ENCODE measurements around the gene RUBCNL. TPM values are rescaled to one million over a fixed set of nuclear protein-coding genes. Genes with fewer than 3 reads are reported as not detected.

RUBCNL gene
- total RNA-seq, 1 donor from 2014 or later = 3.2 TPM

DNA sequence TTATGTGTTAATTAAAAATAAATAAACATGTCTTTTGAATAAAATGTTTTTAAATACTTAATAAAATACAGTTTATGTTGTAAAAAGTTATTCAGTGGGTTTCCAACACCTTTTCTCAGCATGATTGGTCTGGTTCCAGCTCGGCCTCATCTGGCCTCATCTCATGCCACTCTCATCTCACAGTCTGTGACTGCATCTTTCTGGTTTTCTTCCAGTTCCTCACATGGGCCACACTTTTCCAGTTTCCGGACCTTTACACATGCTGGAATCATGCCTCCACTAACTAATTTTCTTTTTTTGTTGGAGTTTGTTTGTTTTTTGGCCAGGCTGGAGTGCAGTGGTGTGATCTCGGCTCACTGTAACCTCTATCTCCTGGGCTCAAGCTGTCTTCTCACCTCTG, 82.5 kb downstream of the RUBCNL start:
- Mint-ChIP-seq H3K27ac (no peak overlapping the region), H3K9me3 (peaks cover 37% of the 10 kb centered on the region), H3K27me3 (ENCODE audit: low read depth) (no peaks in the 10 kb centered on the region), H3K36me3 (peaks cover 2% of the 10 kb centered on the region), H3K4me1 (no peaks in the 10 kb centered on the region), H3K4me3 (no peak overlapping the region)
- TF ChIP-seq, protein P1, sequence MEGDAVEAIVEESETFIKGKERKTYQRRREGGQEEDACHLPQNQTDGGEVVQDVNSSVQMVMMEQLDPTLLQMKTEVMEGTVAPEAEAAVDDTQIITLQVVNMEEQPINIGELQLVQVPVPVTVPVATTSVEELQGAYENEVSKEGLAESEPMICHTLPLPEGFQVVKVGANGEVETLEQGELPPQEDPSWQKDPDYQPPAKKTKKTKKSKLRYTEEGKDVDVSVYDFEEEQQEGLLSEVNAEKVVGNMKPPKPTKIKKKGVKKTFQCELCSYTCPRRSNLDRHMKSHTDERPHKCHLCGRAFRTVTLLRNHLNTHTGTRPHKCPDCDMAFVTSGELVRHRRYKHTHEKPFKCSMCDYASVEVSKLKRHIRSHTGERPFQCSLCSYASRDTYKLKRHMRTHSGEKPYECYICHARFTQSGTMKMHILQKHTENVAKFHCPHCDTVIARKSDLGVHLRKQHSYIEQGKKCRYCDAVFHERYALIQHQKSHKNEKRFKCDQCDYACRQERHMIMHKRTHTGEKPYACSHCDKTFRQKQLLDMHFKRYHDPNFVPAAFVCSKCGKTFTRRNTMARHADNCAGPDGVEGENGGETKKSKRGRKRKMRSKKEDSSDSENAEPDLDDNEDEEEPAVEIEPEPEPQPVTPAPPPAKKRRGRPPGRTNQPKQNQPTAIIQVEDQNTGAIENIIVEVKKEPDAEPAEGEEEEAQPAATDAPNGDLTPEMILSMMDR (IDR thresholded peaks at IDR 0.05; ENCODE audit: unreplicated experiment) = no peak
- DNase-seq (ENCODE audit: low spot score in 2 of 2, unreplicated experiment in 2 of 2) = no peak

- peaks cover 39% of the 10 kb centered on the region for H3K9me3 Mint-ChIP-seq
- no peak overlapping the region for H3K4me3 Mint-ChIP-seq
- TF ChIP-seq, protein P1 (IDR thresholded peaks at IDR 0.05; ENCODE audit: unreplicated experiment) = no peak
- H3K4me1 Mint-ChIP-seq = no peaks in the 10 kb centered on the region
- no peaks in the 10 kb centered on the region for H3K27me3 Mint-ChIP-seq (ENCODE audit: low read depth)
- no peak overlapping the region for H3K27ac Mint-ChIP-seq
- no peak for DNase-seq (ENCODE audit: low spot score in 2 of 2, unreplicated experiment in 2 of 2)
- H3K36me3 Mint-ChIP-seq = peaks cover 2% of the 10 kb centered on the region
Observed at GRCh38 chr13:46303742-46304385, 83.2 kb downstream of the RUBCNL start.

- Mint-ChIP-seq H3K4me1 (peaks cover 7% of the 10 kb centered on the region), H3K27me3 (ENCODE audit: low read depth) (no peaks in the 10 kb centered on the region), H3K4me3 (no peak overlapping the region), H3K36me3 (peaks cover 2% of the 10 kb centered on the region), H3K9me3 (peaks cover 35% of the 10 kb centered on the region), H3K27ac (no peak overlapping the region)
- TF ChIP-seq, protein P1 (IDR thresholded peaks at IDR 0.05; ENCODE audit: unreplicated experiment) = no peak
- no peak for DNase-seq (ENCODE audit: low spot score in 2 of 2, unreplicated experiment in 2 of 2)
Observed at GRCh38 chr13:46297361-46297811, 89.7 kb downstream of the RUBCNL start.

DNA sequence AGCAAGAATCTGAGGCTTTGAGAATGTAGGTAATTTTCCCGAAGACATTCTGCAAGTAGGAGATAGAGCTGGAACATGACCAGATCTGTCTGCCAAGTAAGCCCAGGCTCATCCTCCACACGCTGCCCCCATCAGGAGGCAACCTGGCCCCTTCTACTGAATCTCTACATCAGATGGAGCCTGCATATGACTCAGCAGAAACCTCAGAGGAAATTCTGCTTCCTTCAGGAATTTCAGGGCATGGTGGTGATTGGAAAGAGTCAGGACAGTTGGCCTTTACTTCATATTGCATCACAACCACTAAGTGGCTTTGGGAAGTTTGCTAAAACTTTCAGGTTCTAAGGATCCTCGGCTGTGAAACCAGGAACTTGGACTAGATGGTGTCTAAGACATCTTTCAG, 90.1 kb downstream of the RUBCNL start:
- Mint-ChIP-seq H3K4me3 (no peak overlapping the region), H3K27me3 (ENCODE audit: low read depth) (no peaks in the 10 kb centered on the region), H3K36me3 (peaks cover 2% of the 10 kb centered on the region), H3K9me3 (peaks cover 32% of the 10 kb centered on the region), H3K4me1 (peaks cover 7% of the 10 kb centered on the region), H3K27ac (no peak overlapping the region)
- DNase-seq (ENCODE audit: low spot score in 2 of 2, unreplicated experiment in 2 of 2) = no peak
- TF ChIP-seq, protein P1 (IDR thresholded peaks at IDR 0.05; ENCODE audit: unreplicated experiment) = no peak

DNA sequence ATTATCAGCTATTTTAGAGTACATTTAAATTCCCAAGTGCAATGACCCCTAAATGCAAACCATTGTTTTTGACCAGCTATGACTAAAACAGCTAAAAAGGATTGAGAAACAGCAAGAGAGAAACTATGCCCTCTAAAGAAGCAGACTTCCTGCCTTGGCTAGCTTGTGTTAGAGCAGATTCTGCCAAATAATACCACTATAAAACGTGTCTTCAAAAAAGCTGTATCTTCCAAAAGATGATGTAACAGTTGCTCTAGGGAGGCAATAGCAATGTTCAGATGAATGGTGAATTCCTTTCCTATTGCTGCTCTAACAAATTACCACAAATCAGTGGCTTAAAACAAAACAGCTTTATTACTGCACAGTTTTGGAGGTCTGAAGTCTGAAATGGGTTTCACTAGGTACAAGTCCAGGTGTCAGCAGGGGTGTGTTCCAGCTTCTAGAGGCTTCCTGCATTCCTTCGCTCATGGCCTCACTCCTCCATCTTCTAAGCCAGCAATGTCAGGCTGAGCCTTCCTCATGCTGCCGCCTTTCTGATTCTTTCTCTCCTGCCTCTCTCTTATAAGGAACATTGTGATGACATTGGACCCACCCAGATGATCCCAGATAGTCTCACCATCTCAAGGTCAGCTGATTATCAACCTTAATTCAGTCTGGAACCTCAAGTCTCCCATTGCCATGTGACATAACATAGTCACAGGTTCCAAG, 90.8 kb downstream of the RUBCNL start:
- TF ChIP-seq, protein P1 (IDR thresholded peaks at IDR 0.05; ENCODE audit: unreplicated experiment) = no peak
- no peak overlapping the region for H3K4me3 Mint-ChIP-seq
- peaks cover 7% of the 10 kb centered on the region for H3K4me1 Mint-ChIP-seq
- peaks cover 2% of the 10 kb centered on the region for H3K36me3 Mint-ChIP-seq
- DNase-seq (ENCODE audit: low spot score in 2 of 2, unreplicated experiment in 2 of 2) = no peak
- H3K27me3 Mint-ChIP-seq (ENCODE audit: low read depth) = no peaks in the 10 kb centered on the region
- peaks cover 28% of the 10 kb centered on the region for H3K9me3 Mint-ChIP-seq
- no peak overlapping the region for H3K27ac Mint-ChIP-seq
